ENCODE measurements around the gene ZNF385B.

ZNF385B gene

GRCh38 chr2:179675435-179675834, 186.0 kb downstream of the ZNF385B start:
- Histone ChIP-seq H3K27me3 (ENCODE audit: insufficient read depth, low read length) (no peaks in the 10 kb centered on the region), H2AFZ (ENCODE audit: low read depth, low read length) (no peak overlapping the region), H3K36me3 (ENCODE audit: insufficient read depth, low read length) (no peaks in the 10 kb centered on the region), H3K4me3 (ENCODE audit: low read length) (no peak overlapping the region), H3K4me1 (ENCODE audit: insufficient read depth, low read length) (no peaks in the 10 kb centered on the region), H3K9me3 (ENCODE audit: low read length) (no peaks in the 10 kb centered on the region)

GRCh38 chr2:179671043-179671981, 190.1 kb downstream of the ZNF385B start:
- H3K4me3 ChIP-seq (ENCODE audit: low read length), result no peak overlapping the region
- no peak overlapping the region for H2AFZ ChIP-seq (ENCODE audit: low read depth, low read length)
- no peaks in the 10 kb centered on the region for H3K27me3 ChIP-seq (ENCODE audit: insufficient read depth, low read length)
- no peaks in the 10 kb centered on the region for H3K36me3 ChIP-seq (ENCODE audit: insufficient read depth, low read length)
- H3K9me3 ChIP-seq (ENCODE audit: low read length), result no peaks in the 10 kb centered on the region
- H3K4me1 ChIP-seq (ENCODE audit: insufficient read depth, low read length), result no peaks in the 10 kb centered on the region

- H3K4me3 ChIP-seq (ENCODE audit: low read length), result no peak overlapping the region
- H3K27me3 ChIP-seq (ENCODE audit: insufficient read depth, low read length), result no peaks in the 10 kb centered on the region
- H3K9me3 ChIP-seq (ENCODE audit: low read length), result no peaks in the 10 kb centered on the region
- H3K36me3 ChIP-seq (ENCODE audit: insufficient read depth, low read length), result no peaks in the 10 kb centered on the region
- H3K4me1 ChIP-seq (ENCODE audit: insufficient read depth, low read length), result no peaks in the 10 kb centered on the region
- no peak overlapping the region for H2AFZ ChIP-seq (ENCODE audit: low read depth, low read length)
These were observed 192.2 kb downstream of the ZNF385B start for GRCh38 chr2:179669196-179669595.

- Histone ChIP-seq H3K27me3 (ENCODE audit: insufficient read depth, low read length) (no peaks in the 10 kb centered on the region), H2AFZ (ENCODE audit: low read depth, low read length) (no peak overlapping the region), H3K4me3 (ENCODE audit: low read length) (no peak overlapping the region), H3K36me3 (ENCODE audit: insufficient read depth, low read length) (no peaks in the 10 kb centered on the region), H3K4me1 (ENCODE audit: insufficient read depth, low read length) (no peaks in the 10 kb centered on the region), H3K9me3 (ENCODE audit: low read length) (no peaks in the 10 kb centered on the region)
These were observed 196.2 kb downstream of the ZNF385B start for GRCh38 chr2:179664972-179665812.

- Histone ChIP-seq H2AFZ (ENCODE audit: low read depth, low read length) (no peak overlapping the region), H3K27me3 (ENCODE audit: insufficient read depth, low read length) (no peaks in the 10 kb centered on the region), H3K4me3 (ENCODE audit: low read length) (no peak overlapping the region), H3K9me3 (ENCODE audit: low read length) (no peaks in the 10 kb centered on the region), H3K36me3 (ENCODE audit: insufficient read depth, low read length) (no peaks in the 10 kb centered on the region), H3K4me1 (ENCODE audit: insufficient read depth, low read length) (no peaks in the 10 kb centered on the region)
These were observed 199.4 kb downstream of the ZNF385B start for GRCh38 chr2:179661986-179662385.

- Histone ChIP-seq H3K36me3 (ENCODE audit: insufficient read depth, low read length) (no peaks in the 10 kb centered on the region), H3K4me1 (ENCODE audit: insufficient read depth, low read length) (no peaks in the 10 kb centered on the region), H3K4me3 (ENCODE audit: low read length) (no peak overlapping the region), H2AFZ (ENCODE audit: low read depth, low read length) (no peak overlapping the region), H3K27me3 (ENCODE audit: insufficient read depth, low read length) (no peaks in the 10 kb centered on the region), H3K9me3 (ENCODE audit: low read length) (no peaks in the 10 kb centered on the region)
These were observed 204.3 kb downstream of the ZNF385B start for GRCh38 chr2:179657068-179657595.

- no peak overlapping the region for H3K4me3 ChIP-seq (ENCODE audit: low read length)
- no peaks in the 10 kb centered on the region for H3K36me3 ChIP-seq (ENCODE audit: insufficient read depth, low read length)
- no peaks in the 10 kb centered on the region for H3K27me3 ChIP-seq (ENCODE audit: insufficient read depth, low read length)
- H2AFZ ChIP-seq (ENCODE audit: low read depth, low read length), result no peak overlapping the region
- no peaks in the 10 kb centered on the region for H3K4me1 ChIP-seq (ENCODE audit: insufficient read depth, low read length)
- H3K9me3 ChIP-seq (ENCODE audit: low read length), result no peaks in the 10 kb centered on the region
These were observed 205.8 kb downstream of the ZNF385B start for GRCh38 chr2:179655627-179656026.

GRCh38 chr2:179654806-179655205, 206.6 kb downstream of the ZNF385B start:
- Histone ChIP-seq H2AFZ (ENCODE audit: low read depth, low read length) (no peak overlapping the region), H3K9me3 (ENCODE audit: low read length) (no peaks in the 10 kb centered on the region), H3K27me3 (ENCODE audit: insufficient read depth, low read length) (no peaks in the 10 kb centered on the region), H3K4me1 (ENCODE audit: insufficient read depth, low read length) (no peaks in the 10 kb centered on the region), H3K36me3 (ENCODE audit: insufficient read depth, low read length) (no peaks in the 10 kb centered on the region), H3K4me3 (ENCODE audit: low read length) (no peak overlapping the region)

- H3K27me3 ChIP-seq (ENCODE audit: insufficient read depth, low read length), result no peaks in the 10 kb centered on the region
- no peak overlapping the region for H3K4me3 ChIP-seq (ENCODE audit: low read length)
- H3K4me1 ChIP-seq (ENCODE audit: insufficient read depth, low read length), result peaks cover 9% of the 10 kb centered on the region
- no peaks in the 10 kb centered on the region for H3K9me3 ChIP-seq (ENCODE audit: low read length)
- no peak overlapping the region for H2AFZ ChIP-seq (ENCODE audit: low read depth, low read length)
- H3K36me3 ChIP-seq (ENCODE audit: insufficient read depth, low read length), result no peaks in the 10 kb centered on the region
These were observed 209.1 kb downstream of the ZNF385B start for GRCh38 chr2:179652296-179652695.

- Histone ChIP-seq H3K36me3 (ENCODE audit: insufficient read depth, low read length) (no peaks in the 10 kb centered on the region), H3K4me3 (ENCODE audit: low read length) (no peak overlapping the region), H3K4me1 (ENCODE audit: insufficient read depth, low read length) (peaks cover 27% of the 10 kb centered on the region)
These were observed 211.0 kb downstream of the ZNF385B start for GRCh38 chr2:179650420-179650819.

GRCh38 chr2:179646862-179647587, 214.4 kb downstream of the ZNF385B start:
- Histone ChIP-seq H3K9me3 (ENCODE audit: low read length) (no peaks in the 10 kb centered on the region), H3K36me3 (ENCODE audit: insufficient read depth, low read length) (no peaks in the 10 kb centered on the region), H2AFZ (ENCODE audit: low read depth, low read length) (no peak overlapping the region), H3K4me3 (ENCODE audit: low read length) (no peak overlapping the region), H3K27me3 (ENCODE audit: insufficient read depth, low read length) (no peaks in the 10 kb centered on the region), H3K4me1 (ENCODE audit: insufficient read depth, low read length) (peaks cover 27% of the 10 kb centered on the region)

More at GRCh38 chr2:179650420-179650819, 211.0 kb downstream of the ZNF385B start:
- H2AFZ ChIP-seq (ENCODE audit: low read depth, low read length), result no peak overlapping the region
- no peaks in the 10 kb centered on the region for H3K9me3 ChIP-seq (ENCODE audit: low read length)
- no peaks in the 10 kb centered on the region for H3K27me3 ChIP-seq (ENCODE audit: insufficient read depth, low read length)

GRCh38 chr2:179646173-179646769, 215.1 kb downstream of the ZNF385B start:
- no peaks in the 10 kb centered on the region for H3K36me3 ChIP-seq (ENCODE audit: insufficient read depth, low read length)
- no peak overlapping the region for H3K4me3 ChIP-seq (ENCODE audit: low read length)
- no peaks in the 10 kb centered on the region for H3K9me3 ChIP-seq (ENCODE audit: low read length)
- H3K27me3 ChIP-seq (ENCODE audit: insufficient read depth, low read length), result no peaks in the 10 kb centered on the region
- no peak overlapping the region for H2AFZ ChIP-seq (ENCODE audit: low read depth, low read length)
- H3K4me1 ChIP-seq (ENCODE audit: insufficient read depth, low read length), result peaks cover 27% of the 10 kb centered on the region

Data from neuron (in vitro differentiated cells).